Cardiac fibroblast (primary cell): ENCODE measurements around the gene DCDC2.
"Not testable (repeated sequence)": the region's sequence is repeated elsewhere in the genome, so short reads cannot be mapped to it uniquely, and the experiment has no call there.

ENCODE experiments used
- DNase-seq, 2 donors: peaks; one replicate each; pipeline versions ENCODE4 v3.0.0 to v3.0.0-alpha.2; 2010; ENCODE audit warnings: low read depth in 2 of 2
- H3K4me3 ChIP-seq, 2 donors: replicated peaks in 1 of 2; 1 replicate in 1 of 2; 2 replicates in 1 of 2; pipeline ENCODE4 v1.5.1; 2011; ENCODE audit warnings: low read depth in 2 of 2, low read length in 2 of 2, mild to moderate bottlenecking in 2 of 2, moderate library complexity in 1 of 2
- CTCF ChIP-seq: IDR thresholded peaks from one replicate; pipeline ENCODE4 v1.5.1; 2011; ENCODE audit warnings: low read depth, mild to moderate bottlenecking, low read length, inconsistent platforms

Gene DCDC2

GRCh38 chr6:24148684-24149083 lies 209.2 kb downstream of the DCDC2 start:
- DNase-seq: no peak
- TF ChIP-seq CTCF: no peak
- H3K4me3 ChIP-seq: no peak overlapping the region

GRCh38 chr6:24148154-24148570 lies 209.7 kb downstream of the DCDC2 start:
- no peak for DNase-seq
- no peak overlapping the region for H3K4me3 ChIP-seq
- TF ChIP-seq CTCF: no peak

- no peak for TF ChIP-seq CTCF
- no peak overlapping the region for H3K4me3 ChIP-seq
- no peak for DNase-seq
These were observed 210.2 kb downstream of the DCDC2 start for GRCh38 chr6:24147511-24148153.

- no peak for TF ChIP-seq CTCF
- DNase-seq: no peak
- no peak overlapping the region for H3K4me3 ChIP-seq
These were observed 211.0 kb downstream of the DCDC2 start for GRCh38 chr6:24146871-24147270.

- no peak for DNase-seq
- H3K4me3 ChIP-seq: no peak overlapping the region
- no peak for TF ChIP-seq CTCF
These were observed 212.1 kb downstream of the DCDC2 start for GRCh38 chr6:24145690-24146131.

- not testable (repeated sequence) for DNase-seq, H3K4me3 ChIP-seq
These were observed 215.1 kb downstream of the DCDC2 start for GRCh38 chr6:24142733-24143132.

- no peak for DNase-seq
- TF ChIP-seq CTCF: no peak
- no peak overlapping the region for H3K4me3 ChIP-seq
These were observed 217.3 kb downstream of the DCDC2 start for GRCh38 chr6:24140591-24140990.
